H9 (cell line): ENCODE data around the gene TMEM119. TPM values are rescaled to one million over a fixed set of nuclear protein-coding genes. Genes with fewer than 3 reads are reported as not detected.
A peak's percentile ranks its signal among the peaks of the same experiment; 100 is the strongest.

Experiments used
- DNase-seq: peaks from one replicate; pipeline ENCODE4 v3.0.0-alpha.2; 2017
- H2AFZ ChIP-seq: one replicate; pipeline ENCODE4 v1.6.1; 2013; ENCODE audit warnings: mild to moderate bottlenecking, low read length, control low read depth, moderate library complexity
- H2AK5ac ChIP-seq: 2 replicates; pipeline ENCODE4 v1.6.1; 2013; ENCODE audit warnings: low read length, control low read depth, mixed read lengths; ENCODE audit not compliant: insufficient read length
- H2BK120ac ChIP-seq: one replicate; pipeline ENCODE4 v1.6.1; 2013; ENCODE audit warnings: low read depth, mild to moderate bottlenecking, low read length, control low read depth, inconsistent platforms; ENCODE audit not compliant: poor library complexity, severe bottlenecking
- H2BK12ac ChIP-seq: 2 replicates; pipeline ENCODE4 v1.6.1; 2013; ENCODE audit warnings: low read length, control low read depth, mixed read lengths, low read depth; ENCODE audit not compliant: insufficient read length
- H2BK15ac ChIP-seq: 2 replicates; pipeline ENCODE4 v1.6.1; 2013; ENCODE audit warnings: low read depth, low read length, control low read depth
- H2BK20ac ChIP-seq: one replicate; pipeline ENCODE4 v1.6.1; 2013; ENCODE audit warnings: low read depth, mild to moderate bottlenecking, low read length, control low read depth, inconsistent platforms; ENCODE audit not compliant: poor library complexity, severe bottlenecking
- H2BK5ac ChIP-seq: 2 replicates; pipeline ENCODE4 v1.6.1; 2013; ENCODE audit warnings: low read length, control low read depth, mixed read lengths; ENCODE audit not compliant: insufficient read length
- H3K14ac ChIP-seq: 2 replicates; pipeline ENCODE4 v1.6.1; 2013; ENCODE audit warnings: low read length, control low read depth; ENCODE audit not compliant: insufficient read depth
- H3K18ac ChIP-seq: 2 replicates; pipeline ENCODE4 v1.6.1; 2013; ENCODE audit warnings: low read depth, mild to moderate bottlenecking, mixed read lengths, low read length, control low read depth; ENCODE audit not compliant: insufficient read length
- H3K23ac ChIP-seq: 2 replicates; pipeline ENCODE4 v1.6.1; 2013; ENCODE audit warnings: low read length, control low read depth, mixed read lengths, low read depth; ENCODE audit not compliant: insufficient read length
- H3K23me2 ChIP-seq: 2 replicates; pipeline ENCODE4 v1.6.1; 2013; ENCODE audit warnings: low read depth, mild to moderate bottlenecking, mixed read lengths, low read length, control low read depth; ENCODE audit not compliant: insufficient read length, poor library complexity, severe bottlenecking
- H3K27ac ChIP-seq: 2 replicates; pipeline ENCODE4 v1.5.1; 2013; ENCODE audit warnings: low read length, control low read depth, mixed read lengths, low read depth; ENCODE audit not compliant: insufficient read length
- H3K27me3 ChIP-seq: 2 replicates; pipeline ENCODE4 v1.6.1; 2013; ENCODE audit warnings: low read length, control low read depth, inconsistent platforms; ENCODE audit not compliant: insufficient read depth
- H3K4ac ChIP-seq: 2 replicates; pipeline ENCODE4 v1.6.1; 2013; ENCODE audit warnings: low read depth, mild to moderate bottlenecking, control low read depth, inconsistent platforms, low read length, moderate library complexity
- H3K4me1 ChIP-seq: 2 replicates; pipeline ENCODE4 v1.6.1; 2013; ENCODE audit warnings: low read length, control low read depth, inconsistent platforms; ENCODE audit not compliant: insufficient read depth
- H3K4me2 ChIP-seq: 2 replicates; pipeline ENCODE4 v1.6.1; 2013; ENCODE audit warnings: low read length, control low read depth, mixed read lengths; ENCODE audit not compliant: insufficient read length, insufficient read depth
- H3K56ac ChIP-seq: 2 replicates; pipeline ENCODE4 v1.6.1; 2013; ENCODE audit warnings: low read depth, mild to moderate bottlenecking, mixed read lengths, low read length, control low read depth; ENCODE audit not compliant: insufficient read length
- H3K79me1 ChIP-seq: 2 replicates; pipeline ENCODE4 v1.6.1; 2013; ENCODE audit warnings: low read depth, mild to moderate bottlenecking, moderate library complexity, low read length, control low read depth, inconsistent platforms; ENCODE audit not compliant: insufficient read depth, poor library complexity, severe bottlenecking
- H3K79me2 ChIP-seq: 2 replicates; pipeline ENCODE4 v1.6.1; 2013; ENCODE audit warnings: low read length, control low read depth, inconsistent platforms; ENCODE audit not compliant: insufficient read depth
- H3K9ac ChIP-seq: 2 replicates; pipeline ENCODE4 v1.6.1; 2013; ENCODE audit warnings: low read length, control low read depth, mixed read lengths; ENCODE audit not compliant: insufficient read length; ENCODE audit errors: extremely low read depth
- H3K9me3 ChIP-seq: one replicate; pipeline ENCODE4 v1.6.1; 2013; ENCODE audit warnings: low read depth, low read length, inconsistent platforms; ENCODE audit not compliant: control insufficient read depth
- H3T11ph ChIP-seq: one replicate; pipeline ENCODE4 v1.6.1; 2013; ENCODE audit warnings: mild to moderate bottlenecking, low read length, control low read depth, inconsistent platforms
- H4K20me1 ChIP-seq: one replicate; pipeline ENCODE4 v1.6.1; 2013; ENCODE audit not compliant: control insufficient read depth, insufficient read length, insufficient read depth
- H4K5ac ChIP-seq: 2 replicates; pipeline ENCODE4 v1.6.1; 2013; ENCODE audit warnings: low read depth, mild to moderate bottlenecking, mixed read lengths, low read length, control low read depth; ENCODE audit not compliant: insufficient read length
- H4K8ac ChIP-seq: replicated peaks from 2 replicates; pipeline ENCODE4 v1.6.1; 2013; ENCODE audit warnings: low read length, control low read depth, mixed read lengths, low read depth; ENCODE audit not compliant: insufficient read length
- H4K91ac ChIP-seq: 2 replicates; pipeline ENCODE4 v1.6.1; 2013; ENCODE audit warnings: low read depth, mild to moderate bottlenecking, moderate library complexity, mixed read lengths, low read length, control low read depth; ENCODE audit not compliant: insufficient read length
- H3K27ac Mint-ChIP-seq, 3 experiments: 2 replicates in 2 of 3; 3 replicates in 1 of 3; pipeline ENCODE4 v1.8.0; 2020 to 2021; ENCODE audit warnings: mixed read lengths in 3 of 3, mild to moderate bottlenecking in 1 of 3, moderate library complexity in 1 of 3
- H3K27me3 Mint-ChIP-seq: 2 replicates; pipeline ENCODE4 v1.8.0; 2021; ENCODE audit warnings: low read depth, mild to moderate bottlenecking, moderate library complexity, mixed read lengths
- H3K36me3 Mint-ChIP-seq, 3 experiments: 2 replicates in 2 of 3; 3 replicates in 1 of 3; pipeline ENCODE4 v1.8.0; 2020 to 2021; ENCODE audit warnings: low read depth in 3 of 3, mixed read lengths in 3 of 3; ENCODE audit not compliant: insufficient read depth in 1 of 3
- H3K4me1 Mint-ChIP-seq, 2 experiments: 2 replicates each; pipeline ENCODE4 v1.8.0; 2020; ENCODE audit warnings: mixed read lengths in 2 of 2
- H3K4me3 Mint-ChIP-seq, 2 experiments: 2 replicates in 1 of 2; 3 replicates in 1 of 2; pipeline ENCODE4 v1.8.0; 2020 to 2021; ENCODE audit warnings: mild to moderate bottlenecking in 2 of 2, mixed read lengths in 2 of 2, moderate library complexity in 1 of 2
- H3K9me3 Mint-ChIP-seq, 2 experiments: 2 replicates in 1 of 2; 3 replicates in 1 of 2; pipeline ENCODE4 v1.8.0; 2020; ENCODE audit warnings: mild to moderate bottlenecking in 2 of 2, mixed read lengths in 2 of 2, moderate library complexity in 1 of 2
- CTCF ChIP-seq: fragments of 200-600 bp; sonication (generic); conservative IDR thresholded peaks from 3 replicates; pipeline ENCODE4 v1.8.0; 2021; ENCODE audit warnings: antibody characterized with exemption, mild to moderate bottlenecking
- WGBS: extraction: QIAGEN DNeasy Blood & Tissue Kit; methylation state at CpG from one replicate; pipeline ENCODE4 v1.1.7; 2013; ENCODE audit warnings: missing lambda C conversion rate, low lambda C conversion rate, mixed read lengths; ENCODE audit not compliant: insufficient read length; ENCODE audit errors: extremely low coverage; 5-methylcytosine and 5-hydroxymethylcytosine counted together
- total RNA-seq: library from RNA; stranded (reverse); gene quantifications from 2 replicates; pipeline ENCODE4 v1.2.1, GENCODE V29; 2021

The TMEM119 gene
- total RNA-seq, 1 experiment from 2014 or later: not detected

GRCh38 chr12:108600702-108601007 lies 2.8 kb upstream of the TMEM119 start:
- no peaks in the 10 kb centered on the region for H3K27me3 ChIP-seq
- no peak overlapping the region for H2BK20ac ChIP-seq
- peaks cover 14 to 18% of the 10 kb centered on the region in 2 experiments for H3K4me1 Mint-ChIP-seq
- no peak overlapping the region for H3K4me2 ChIP-seq
- no peaks in the 10 kb centered on the region for H3K4me1 ChIP-seq
- H4K5ac ChIP-seq: no peak overlapping the region
- no peak overlapping the region for H4K8ac ChIP-seq
- peak overlapping the region in 1 of 3 experiments; percentile 71; a peak in 2 of 7 replicates for H3K27ac Mint-ChIP-seq
- H3K4me3 Mint-ChIP-seq: no peak overlapping the region
- no peaks in the 10 kb centered on the region for H3K36me3 Mint-ChIP-seq
- no peak overlapping the region for H2BK12ac ChIP-seq
- H3T11ph ChIP-seq: no peak overlapping the region
- no peak overlapping the region for H3K27ac ChIP-seq
- H2BK5ac ChIP-seq: no peak overlapping the region
- no peaks in the 10 kb centered on the region for H3K9me3 ChIP-seq
- H3K56ac ChIP-seq: no peak overlapping the region
- H4K91ac ChIP-seq: no peak overlapping the region
- no peak for DNase-seq
- no peaks in the 10 kb centered on the region; a peak in 1 of 5 replicates for H3K9me3 Mint-ChIP-seq
- no peak overlapping the region for H3K4ac ChIP-seq
- no peak overlapping the region for H2AK5ac ChIP-seq
- no peak overlapping the region for H2BK15ac ChIP-seq
- no peaks in the 10 kb centered on the region for H3K79me1 ChIP-seq
- no peak overlapping the region for H3K23ac ChIP-seq
- no peak overlapping the region for H3K14ac ChIP-seq
- no peak overlapping the region for H3K9ac ChIP-seq
- no peaks in the 10 kb centered on the region for H3K79me2 ChIP-seq
- WGBS: no CpG with 5 or more reads among the region's 4 CpGs
- no peak for TF ChIP-seq CTCF
- no peaks in the 10 kb centered on the region for H4K20me1 ChIP-seq
- no peak overlapping the region for H2BK120ac ChIP-seq
- H3K18ac ChIP-seq: no peak overlapping the region
- H3K27me3 Mint-ChIP-seq: peaks cover 2% of the 10 kb centered on the region
- no peak overlapping the region for H2AFZ ChIP-seq
- no peaks in the 10 kb centered on the region for H3K23me2 ChIP-seq
